ENCODE data around the gene PALLD.

Gene PALLD

DNA sequence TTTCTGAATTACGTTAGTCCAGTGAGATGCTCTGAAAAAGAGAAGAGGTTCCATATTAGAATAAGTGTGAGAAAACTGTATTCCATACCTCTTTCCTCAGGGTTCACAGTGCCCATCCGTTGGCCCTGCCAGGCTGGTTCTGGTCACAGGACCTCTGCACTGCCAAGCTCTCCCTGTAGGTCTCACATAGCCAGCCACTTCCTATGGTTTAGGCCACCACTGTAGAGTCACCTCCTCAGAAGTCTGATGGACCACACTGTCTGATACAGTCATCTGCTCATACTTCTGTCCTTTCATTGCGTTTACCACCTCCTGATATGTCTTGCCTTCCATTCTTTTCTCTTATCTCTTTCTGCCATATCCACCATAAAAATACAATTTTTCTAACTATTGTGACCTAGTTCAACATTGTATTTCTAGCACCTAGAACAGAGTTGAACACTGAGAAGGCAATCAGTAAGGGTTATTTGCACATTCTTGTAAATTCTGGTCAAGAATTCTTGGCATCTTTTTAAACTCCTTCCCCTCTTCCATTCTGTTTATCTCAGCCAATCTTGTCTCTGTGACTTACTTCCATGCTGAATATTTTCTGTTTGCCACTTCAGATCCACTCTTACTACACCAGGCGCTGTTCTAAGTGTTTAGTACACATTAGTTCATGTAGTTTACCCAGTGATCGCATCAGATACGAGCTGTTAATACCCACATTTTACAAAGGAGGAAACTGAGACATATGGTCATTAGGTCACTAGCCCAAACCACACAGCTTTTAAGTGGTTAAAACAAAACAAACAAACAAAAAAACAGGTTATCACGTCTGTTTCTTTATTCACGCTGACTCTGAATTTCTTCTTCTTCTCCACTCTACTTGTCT lies 387.6 kb downstream of the PALLD start:
- no peaks in the 10 kb centered on the region for H3K9me3 ChIP-seq (ENCODE audit: control insufficient read depth, insufficient read depth, low read length)
- peaks cover under 1% of the 10 kb centered on the region; the same call in 1 of the 2 replicates for H3K27me3 ChIP-seq (ENCODE audit: control insufficient read depth, insufficient read depth, low read length)
- no peak overlapping the region for H3K9ac ChIP-seq (ENCODE audit: low read depth, low read length)
- H3K4me1 ChIP-seq (ENCODE audit: control insufficient read depth, insufficient read depth, low read length), result peaks cover 4% of the 10 kb centered on the region; the same call in 1 of the 2 replicates
- H3K36me3 ChIP-seq (ENCODE audit: control insufficient read depth, insufficient read depth, low read length), result peaks cover 3% of the 10 kb centered on the region; the same call in 1 of the 2 replicates
- H3K4me3 ChIP-seq (ENCODE audit: low read depth, low read length), result no peak overlapping the region
- no peak overlapping the region for H3K27ac ChIP-seq (ENCODE audit: low read depth, low read length)

DNA sequence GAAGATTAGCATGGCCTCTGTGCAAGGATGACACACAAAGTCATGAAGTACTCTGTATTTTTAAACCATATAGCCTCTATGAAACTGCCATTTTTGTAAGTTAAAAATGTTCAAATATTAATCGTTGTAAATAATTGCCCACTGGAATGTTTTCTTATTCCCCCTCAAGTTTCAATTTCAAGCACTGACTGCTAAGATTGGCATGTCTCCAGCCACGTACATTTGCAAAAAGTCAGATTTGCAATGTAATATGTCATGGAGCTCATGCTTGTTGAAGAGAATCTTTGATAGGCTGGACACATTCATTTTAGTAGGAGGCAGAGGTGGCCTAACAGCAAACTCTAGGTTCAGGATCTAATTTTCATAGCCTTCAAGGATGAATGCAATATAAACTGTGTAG lies 388.5 kb downstream of the PALLD start:
- H3K4me1 ChIP-seq (ENCODE audit: control insufficient read depth, insufficient read depth, low read length), result no peaks in the 10 kb centered on the region

DNA sequence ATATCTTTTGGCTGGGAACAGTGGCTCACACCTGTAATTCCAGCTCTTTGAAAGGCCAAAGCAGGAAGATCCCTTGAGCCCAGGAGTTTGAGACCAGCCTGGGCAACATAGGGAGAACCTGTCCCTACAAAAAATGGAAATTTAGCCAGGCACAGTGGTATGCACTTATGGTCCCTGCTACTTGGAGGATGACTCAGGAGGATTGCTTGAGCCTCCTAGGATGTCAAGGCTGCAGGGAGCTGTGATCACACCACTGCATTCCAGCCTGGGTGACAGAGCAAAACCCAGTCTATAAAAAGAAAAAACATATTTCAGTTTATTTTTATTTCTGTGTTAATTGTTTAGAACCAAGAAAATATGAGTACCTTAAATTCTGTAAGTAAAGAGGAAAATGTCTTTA lies 389.5 kb downstream of the PALLD start:
- H3K4me3 ChIP-seq (ENCODE audit: low read depth, low read length), result no peak overlapping the region

More for the DNA sequence above, 388.5 kb downstream of the PALLD start:
- H3K9ac ChIP-seq (ENCODE audit: low read depth, low read length), result no peak overlapping the region
- no peak overlapping the region for H3K4me3 ChIP-seq (ENCODE audit: low read depth, low read length)
- no peak overlapping the region for H3K27ac ChIP-seq (ENCODE audit: low read depth, low read length)
- no peaks in the 10 kb centered on the region for H3K9me3 ChIP-seq (ENCODE audit: control insufficient read depth, insufficient read depth, low read length)
- H3K27me3 ChIP-seq (ENCODE audit: control insufficient read depth, insufficient read depth, low read length), result no peaks in the 10 kb centered on the region
- H3K36me3 ChIP-seq (ENCODE audit: control insufficient read depth, insufficient read depth, low read length), result peaks cover 3% of the 10 kb centered on the region; the same call in 1 of the 2 replicates

DNA sequence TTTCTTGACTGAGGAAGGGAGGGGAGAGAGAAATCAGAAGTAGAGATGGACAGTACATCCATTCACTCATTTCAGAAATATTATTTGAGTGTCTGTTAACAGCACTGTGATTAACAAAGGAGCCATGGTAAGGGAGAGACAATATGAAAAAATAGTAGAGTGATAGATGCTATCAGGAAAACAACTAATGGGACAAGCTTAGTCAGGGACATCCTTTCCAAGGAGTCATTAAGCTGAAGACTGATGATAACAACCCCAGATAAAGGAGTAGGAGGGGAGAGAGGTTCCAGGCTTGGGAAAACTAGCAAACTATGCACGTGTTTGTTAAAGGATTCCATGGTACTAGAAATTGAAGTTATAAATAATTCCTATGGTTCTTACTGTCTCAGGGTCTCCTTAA lies 391.0 kb downstream of the PALLD start:
- Histone ChIP-seq H3K4me3 (ENCODE audit: low read depth, low read length) (no peak overlapping the region), H3K9me3 (ENCODE audit: control insufficient read depth, insufficient read depth, low read length) (no peaks in the 10 kb centered on the region), H3K9ac (ENCODE audit: low read depth, low read length) (no peak overlapping the region), H3K36me3 (ENCODE audit: control insufficient read depth, insufficient read depth, low read length) (peaks cover 23% of the 10 kb centered on the region), H3K4me1 (ENCODE audit: control insufficient read depth, insufficient read depth, low read length) (no peaks in the 10 kb centered on the region), H3K27me3 (ENCODE audit: control insufficient read depth, insufficient read depth, low read length) (no peaks in the 10 kb centered on the region), H3K27ac (ENCODE audit: low read depth, low read length) (no peak overlapping the region)

More for the DNA sequence above, 389.5 kb downstream of the PALLD start:
- Histone ChIP-seq H3K27ac (ENCODE audit: low read depth, low read length) (no peak overlapping the region), H3K9ac (ENCODE audit: low read depth, low read length) (no peak overlapping the region), H3K36me3 (ENCODE audit: control insufficient read depth, insufficient read depth, low read length) (peaks cover 13% of the 10 kb centered on the region), H3K4me1 (ENCODE audit: control insufficient read depth, insufficient read depth, low read length) (no peaks in the 10 kb centered on the region), H3K27me3 (ENCODE audit: control insufficient read depth, insufficient read depth, low read length) (no peaks in the 10 kb centered on the region), H3K9me3 (ENCODE audit: control insufficient read depth, insufficient read depth, low read length) (no peaks in the 10 kb centered on the region)

DNA sequence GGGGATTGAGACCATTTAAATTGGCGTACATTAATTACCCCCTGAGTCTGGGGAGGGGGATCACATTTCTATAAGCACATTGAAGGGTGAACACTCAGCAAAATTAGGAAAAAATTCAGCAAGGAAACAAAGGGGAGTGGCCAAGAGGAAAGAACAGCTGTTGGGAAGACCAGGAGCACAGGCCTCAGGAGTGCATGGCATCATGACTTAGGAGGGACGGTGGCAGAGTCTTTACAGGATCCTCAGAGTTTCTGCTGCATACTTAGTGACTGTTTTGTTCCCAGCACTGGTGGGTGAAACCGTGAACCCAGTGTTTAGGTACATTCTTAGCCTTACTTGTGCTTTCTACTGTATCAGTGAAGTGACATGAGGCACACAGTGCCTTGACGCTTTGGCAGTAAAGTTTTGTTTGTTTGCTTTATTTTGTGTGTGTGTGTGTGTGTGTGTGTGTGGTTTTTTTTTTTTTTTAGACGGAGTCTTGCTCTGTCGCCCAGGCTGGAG lies 391.9 kb downstream of the PALLD start:
- Histone ChIP-seq H3K27me3 (ENCODE audit: control insufficient read depth, insufficient read depth, low read length) (no peaks in the 10 kb centered on the region), H3K4me1 (ENCODE audit: control insufficient read depth, insufficient read depth, low read length) (no peaks in the 10 kb centered on the region), H3K9me3 (ENCODE audit: control insufficient read depth, insufficient read depth, low read length) (no peaks in the 10 kb centered on the region), H3K9ac (ENCODE audit: low read depth, low read length) (no peak overlapping the region), H3K27ac (ENCODE audit: low read depth, low read length) (no peak overlapping the region), H3K36me3 (ENCODE audit: control insufficient read depth, insufficient read depth, low read length) (peaks cover 33% of the 10 kb centered on the region), H3K4me3 (ENCODE audit: low read depth, low read length) (no peak overlapping the region)

DNA sequence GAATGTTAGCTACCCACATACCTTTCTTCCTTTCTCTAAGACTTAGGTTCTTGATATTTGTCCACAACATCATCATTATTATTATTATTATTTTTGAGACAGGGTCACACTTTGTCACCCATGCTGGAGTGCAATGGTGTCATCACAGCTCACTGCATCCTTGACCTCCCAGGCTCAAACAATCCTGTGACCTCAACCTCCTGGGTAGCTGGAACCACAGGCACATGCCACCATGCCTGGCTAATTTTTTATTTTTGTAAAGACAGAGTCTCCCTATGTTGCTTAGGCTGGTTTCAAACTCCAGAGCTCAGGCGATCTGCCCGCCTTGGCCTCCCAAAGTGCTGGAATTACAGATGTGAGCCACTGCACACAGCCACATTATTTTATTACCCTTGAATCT lies 394.2 kb downstream of the PALLD start:
- H3K36me3 ChIP-seq (ENCODE audit: control insufficient read depth, insufficient read depth, low read length), result peaks cover 42% of the 10 kb centered on the region
- no peaks in the 10 kb centered on the region for H3K9me3 ChIP-seq (ENCODE audit: control insufficient read depth, insufficient read depth, low read length)
- no peaks in the 10 kb centered on the region for H3K27me3 ChIP-seq (ENCODE audit: control insufficient read depth, insufficient read depth, low read length)
- H3K27ac ChIP-seq (ENCODE audit: low read depth, low read length), result no peak overlapping the region
- H3K4me1 ChIP-seq (ENCODE audit: control insufficient read depth, insufficient read depth, low read length), result no peaks in the 10 kb centered on the region
- no peak overlapping the region for H3K9ac ChIP-seq (ENCODE audit: low read depth, low read length)
- no peak overlapping the region for H3K4me3 ChIP-seq (ENCODE audit: low read depth, low read length)

DNA sequence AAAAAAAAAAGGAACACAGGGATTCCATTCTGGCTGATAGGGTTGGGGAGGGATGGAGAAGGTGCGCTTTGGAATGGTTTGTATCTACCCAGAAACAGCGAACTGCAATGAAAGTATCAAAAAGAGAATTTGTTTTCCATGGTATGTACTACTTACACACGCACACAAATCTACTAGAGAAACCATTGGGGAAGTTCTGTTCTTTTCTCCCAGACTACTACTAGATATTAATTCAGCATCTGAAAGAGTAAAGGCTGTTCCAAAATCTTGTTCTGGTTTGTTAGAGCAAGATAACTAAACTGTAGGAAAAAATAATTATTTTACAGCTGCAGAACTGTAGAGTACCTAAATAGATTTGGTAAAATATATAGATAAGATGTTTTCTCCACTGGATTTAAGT lies 394.8 kb downstream of the PALLD start:
- Histone ChIP-seq H3K9me3 (ENCODE audit: control insufficient read depth, insufficient read depth, low read length) (no peaks in the 10 kb centered on the region), H3K4me1 (ENCODE audit: control insufficient read depth, insufficient read depth, low read length) (no peaks in the 10 kb centered on the region), H3K27ac (ENCODE audit: low read depth, low read length) (no peak overlapping the region), H3K9ac (ENCODE audit: low read depth, low read length) (no peak overlapping the region), H3K4me3 (ENCODE audit: low read depth, low read length) (no peak overlapping the region), H3K36me3 (ENCODE audit: control insufficient read depth, insufficient read depth, low read length) (peaks cover 46% of the 10 kb centered on the region), H3K27me3 (ENCODE audit: control insufficient read depth, insufficient read depth, low read length) (no peaks in the 10 kb centered on the region)

DNA sequence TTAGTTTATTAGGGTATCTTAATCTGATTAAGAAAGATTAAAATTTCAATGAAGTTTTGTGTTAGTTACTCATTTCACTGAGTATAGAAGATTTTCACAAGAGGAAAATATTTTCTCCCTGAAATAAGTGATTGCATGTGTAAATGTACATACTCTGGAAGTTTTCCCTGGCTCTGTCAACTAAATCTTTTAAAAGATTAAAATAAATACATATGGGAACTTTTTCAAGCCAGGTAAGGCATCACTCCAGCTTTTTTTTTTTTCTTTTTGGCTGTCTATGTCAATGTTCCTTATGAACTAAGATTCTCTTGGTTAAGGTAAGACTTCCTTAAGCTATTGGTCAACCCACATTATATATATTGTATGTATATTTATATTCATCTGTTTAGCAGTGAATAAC lies 395.6 kb downstream of the PALLD start:
- Histone ChIP-seq H3K36me3 (ENCODE audit: control insufficient read depth, insufficient read depth, low read length) (peaks cover 49% of the 10 kb centered on the region), H3K4me3 (ENCODE audit: low read depth, low read length) (no peak overlapping the region), H3K9me3 (ENCODE audit: control insufficient read depth, insufficient read depth, low read length) (no peaks in the 10 kb centered on the region), H3K27me3 (ENCODE audit: control insufficient read depth, insufficient read depth, low read length) (no peaks in the 10 kb centered on the region), H3K27ac (ENCODE audit: low read depth, low read length) (no peak overlapping the region), H3K9ac (ENCODE audit: low read depth, low read length) (no peak overlapping the region), H3K4me1 (ENCODE audit: control insufficient read depth, insufficient read depth, low read length) (no peaks in the 10 kb centered on the region)

DNA sequence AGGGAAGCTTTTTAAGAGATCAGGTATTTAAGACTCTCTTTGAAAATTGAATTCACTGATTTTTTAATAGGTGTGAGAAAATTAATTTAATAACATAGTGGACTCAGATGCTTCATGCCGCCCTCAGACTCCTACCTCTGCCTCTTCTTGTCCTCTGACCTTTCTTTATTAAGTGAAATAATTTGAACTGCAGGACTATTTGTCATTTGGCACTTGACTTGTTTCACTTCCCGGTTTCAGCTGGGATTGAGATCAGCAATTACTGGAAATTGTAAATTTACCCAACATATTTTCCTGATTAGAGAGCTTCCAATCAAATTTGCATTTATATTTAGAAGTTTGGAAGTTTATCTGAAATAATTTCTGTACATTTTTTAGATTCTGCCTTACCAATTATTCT lies 396.4 kb downstream of the PALLD start:
- H3K9ac ChIP-seq (ENCODE audit: low read depth, low read length), result no peak overlapping the region
- no peaks in the 10 kb centered on the region for H3K4me1 ChIP-seq (ENCODE audit: control insufficient read depth, insufficient read depth, low read length)
- no peak overlapping the region for H3K27ac ChIP-seq (ENCODE audit: low read depth, low read length)
- H3K9me3 ChIP-seq (ENCODE audit: control insufficient read depth, insufficient read depth, low read length), result no peaks in the 10 kb centered on the region
- no peak overlapping the region for H3K4me3 ChIP-seq (ENCODE audit: low read depth, low read length)
- peaks cover 51% of the 10 kb centered on the region for H3K36me3 ChIP-seq (ENCODE audit: control insufficient read depth, insufficient read depth, low read length)
- H3K27me3 ChIP-seq (ENCODE audit: control insufficient read depth, insufficient read depth, low read length), result no peaks in the 10 kb centered on the region

DNA sequence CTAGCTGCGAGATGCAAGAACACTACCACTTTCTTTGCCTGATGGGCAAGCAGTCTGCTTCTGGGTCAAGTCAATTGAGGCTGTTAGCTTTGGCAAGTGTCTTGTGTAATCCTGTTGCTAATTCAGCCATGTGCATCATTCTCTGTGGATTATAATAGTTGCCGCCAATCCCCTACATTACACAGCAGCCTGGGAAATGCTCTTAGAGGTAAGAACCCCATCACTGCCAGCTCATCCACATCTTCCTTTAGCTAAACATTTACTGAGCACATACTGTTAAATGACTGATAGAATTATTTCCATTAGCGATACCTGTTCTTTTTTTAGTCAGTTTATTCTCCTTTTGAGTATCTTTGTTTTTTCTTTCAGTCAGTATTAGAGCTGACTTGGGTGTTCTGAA lies 397.0 kb downstream of the PALLD start:
- H3K9me3 ChIP-seq (ENCODE audit: control insufficient read depth, insufficient read depth, low read length), result no peaks in the 10 kb centered on the region
- H3K27me3 ChIP-seq (ENCODE audit: control insufficient read depth, insufficient read depth, low read length), result no peaks in the 10 kb centered on the region
- no peaks in the 10 kb centered on the region for H3K4me1 ChIP-seq (ENCODE audit: control insufficient read depth, insufficient read depth, low read length)
- no peak overlapping the region for H3K9ac ChIP-seq (ENCODE audit: low read depth, low read length)
- no peak overlapping the region for H3K4me3 ChIP-seq (ENCODE audit: low read depth, low read length)
- H3K27ac ChIP-seq (ENCODE audit: low read depth, low read length), result no peak overlapping the region
- peaks cover 57% of the 10 kb centered on the region for H3K36me3 ChIP-seq (ENCODE audit: control insufficient read depth, insufficient read depth, low read length)

DNA sequence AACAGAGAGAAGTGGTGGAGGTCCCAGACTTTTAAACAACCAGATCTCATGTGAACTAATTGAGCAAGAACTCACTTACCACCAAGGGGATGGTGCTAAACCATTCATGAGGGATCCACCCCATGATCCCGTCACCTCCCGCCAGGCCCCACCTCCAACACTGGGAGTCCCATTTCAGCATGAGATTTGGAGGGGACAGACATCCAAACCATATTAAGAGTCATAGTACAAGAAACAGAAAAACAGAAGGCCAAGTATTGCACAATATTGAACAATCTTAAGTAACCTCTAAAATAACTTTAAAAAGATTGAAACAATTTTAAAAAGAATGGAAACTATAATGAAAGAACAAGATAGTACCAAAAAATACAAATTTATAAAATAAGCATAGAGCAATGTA lies 403.2 kb downstream of the PALLD start:
- no peak overlapping the region for H3K9ac ChIP-seq (ENCODE audit: low read depth, low read length)
- H3K36me3 ChIP-seq (ENCODE audit: control insufficient read depth, insufficient read depth, low read length), result peaks cover 50% of the 10 kb centered on the region
- no peak overlapping the region for H3K27ac ChIP-seq (ENCODE audit: low read depth, low read length)
- no peaks in the 10 kb centered on the region for H3K27me3 ChIP-seq (ENCODE audit: control insufficient read depth, insufficient read depth, low read length)
- no peaks in the 10 kb centered on the region for H3K9me3 ChIP-seq (ENCODE audit: control insufficient read depth, insufficient read depth, low read length)
- H3K4me3 ChIP-seq (ENCODE audit: low read depth, low read length), result no peak overlapping the region
- no peaks in the 10 kb centered on the region for H3K4me1 ChIP-seq (ENCODE audit: control insufficient read depth, insufficient read depth, low read length)

Data from HUES48 (cell line).